DND-41 (cell line): ENCODE results near the gene MYH15.

Source experiments
- EZH2 ChIP-seq: IDR thresholded peaks from 3 replicates; pipeline ENCODE4 v1.6.1; 2012; ENCODE audit warnings: borderline replicate concordance, low read depth, mild to moderate bottlenecking, moderate library complexity, low read length, inconsistent platforms; ENCODE audit not compliant: severe bottlenecking
- TF ChIP-seq, protein P1 (sequence below): IDR thresholded peaks from 2 replicates; pipeline ENCODE4 v1.5.1; 2012; ENCODE audit warnings: borderline replicate concordance, low read length, moderate library complexity, mild to moderate bottlenecking; ENCODE audit not compliant: poor library complexity, severe bottlenecking; ENCODE audit errors: extremely low read depth

DNA sequence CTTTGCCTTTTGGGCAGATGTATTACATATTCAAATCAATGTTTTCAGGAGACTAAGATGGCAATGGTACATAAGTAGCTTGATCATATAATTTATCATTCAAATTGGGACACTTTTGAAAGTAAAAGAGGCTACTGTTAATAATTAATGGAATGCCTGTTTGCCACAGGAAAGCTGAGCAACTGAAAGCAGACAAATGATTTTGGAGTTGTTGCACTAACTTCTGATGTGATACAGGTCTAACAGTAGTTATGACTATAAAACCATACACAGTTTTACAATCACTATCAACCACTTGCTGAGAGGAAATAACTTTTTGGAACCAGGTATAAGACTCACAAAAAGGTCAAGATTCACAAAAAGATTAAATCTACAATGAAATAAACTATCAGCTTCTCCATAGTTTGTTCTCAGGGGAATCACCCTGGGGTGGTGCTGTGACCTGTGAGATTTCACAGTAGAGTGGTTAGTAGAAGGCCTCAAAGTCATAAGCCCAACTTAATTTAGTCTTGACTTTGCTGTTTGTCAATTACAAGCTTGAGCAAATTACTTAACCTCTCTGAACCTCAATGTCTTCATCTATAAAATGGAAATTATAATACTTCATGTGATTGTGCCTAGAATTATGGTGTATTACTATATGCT, 171.4 kb downstream of the MYH15 start:
- TF ChIP-seq, protein P1, sequence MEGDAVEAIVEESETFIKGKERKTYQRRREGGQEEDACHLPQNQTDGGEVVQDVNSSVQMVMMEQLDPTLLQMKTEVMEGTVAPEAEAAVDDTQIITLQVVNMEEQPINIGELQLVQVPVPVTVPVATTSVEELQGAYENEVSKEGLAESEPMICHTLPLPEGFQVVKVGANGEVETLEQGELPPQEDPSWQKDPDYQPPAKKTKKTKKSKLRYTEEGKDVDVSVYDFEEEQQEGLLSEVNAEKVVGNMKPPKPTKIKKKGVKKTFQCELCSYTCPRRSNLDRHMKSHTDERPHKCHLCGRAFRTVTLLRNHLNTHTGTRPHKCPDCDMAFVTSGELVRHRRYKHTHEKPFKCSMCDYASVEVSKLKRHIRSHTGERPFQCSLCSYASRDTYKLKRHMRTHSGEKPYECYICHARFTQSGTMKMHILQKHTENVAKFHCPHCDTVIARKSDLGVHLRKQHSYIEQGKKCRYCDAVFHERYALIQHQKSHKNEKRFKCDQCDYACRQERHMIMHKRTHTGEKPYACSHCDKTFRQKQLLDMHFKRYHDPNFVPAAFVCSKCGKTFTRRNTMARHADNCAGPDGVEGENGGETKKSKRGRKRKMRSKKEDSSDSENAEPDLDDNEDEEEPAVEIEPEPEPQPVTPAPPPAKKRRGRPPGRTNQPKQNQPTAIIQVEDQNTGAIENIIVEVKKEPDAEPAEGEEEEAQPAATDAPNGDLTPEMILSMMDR: no peak
- TF ChIP-seq EZH2: no peak
